ENCODE measurements around the gene HAUS7. TPM values are rescaled to one million over a fixed set of nuclear protein-coding genes. Genes with fewer than 3 reads are reported as not detected.

The HAUS7 gene
- total RNA-seq, 1 donor from 2014 or later, result 22.3 TPM

DNA sequence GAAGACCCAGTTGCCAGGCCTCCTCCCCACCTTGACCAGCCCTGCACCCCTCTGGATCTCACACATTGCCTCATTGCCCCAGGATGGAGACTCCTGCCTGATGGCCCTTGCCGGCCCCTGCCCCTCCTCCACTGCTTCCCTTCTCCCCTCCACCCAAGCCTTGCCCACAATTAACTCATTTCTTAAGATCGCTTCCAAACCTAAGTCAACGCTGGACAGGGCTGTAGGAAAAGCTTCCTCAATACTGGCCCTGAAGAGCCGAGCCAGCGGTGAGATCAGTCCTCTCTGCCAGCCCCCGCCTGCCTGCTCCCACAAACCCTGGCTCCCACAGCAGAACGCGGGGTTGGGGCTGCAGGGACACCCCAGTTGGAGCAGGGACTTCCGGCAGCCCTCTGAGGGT, 7.5 kb upstream of the HAUS7 start:
- no peak overlapping the region for H3K27ac Mint-ChIP-seq
- peaks cover 4% of the 10 kb centered on the region for H3K4me1 Mint-ChIP-seq (ENCODE audit: low read depth)
- TF ChIP-seq, protein P1, sequence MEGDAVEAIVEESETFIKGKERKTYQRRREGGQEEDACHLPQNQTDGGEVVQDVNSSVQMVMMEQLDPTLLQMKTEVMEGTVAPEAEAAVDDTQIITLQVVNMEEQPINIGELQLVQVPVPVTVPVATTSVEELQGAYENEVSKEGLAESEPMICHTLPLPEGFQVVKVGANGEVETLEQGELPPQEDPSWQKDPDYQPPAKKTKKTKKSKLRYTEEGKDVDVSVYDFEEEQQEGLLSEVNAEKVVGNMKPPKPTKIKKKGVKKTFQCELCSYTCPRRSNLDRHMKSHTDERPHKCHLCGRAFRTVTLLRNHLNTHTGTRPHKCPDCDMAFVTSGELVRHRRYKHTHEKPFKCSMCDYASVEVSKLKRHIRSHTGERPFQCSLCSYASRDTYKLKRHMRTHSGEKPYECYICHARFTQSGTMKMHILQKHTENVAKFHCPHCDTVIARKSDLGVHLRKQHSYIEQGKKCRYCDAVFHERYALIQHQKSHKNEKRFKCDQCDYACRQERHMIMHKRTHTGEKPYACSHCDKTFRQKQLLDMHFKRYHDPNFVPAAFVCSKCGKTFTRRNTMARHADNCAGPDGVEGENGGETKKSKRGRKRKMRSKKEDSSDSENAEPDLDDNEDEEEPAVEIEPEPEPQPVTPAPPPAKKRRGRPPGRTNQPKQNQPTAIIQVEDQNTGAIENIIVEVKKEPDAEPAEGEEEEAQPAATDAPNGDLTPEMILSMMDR (IDR thresholded peaks at IDR 0.05; ENCODE audit: unreplicated experiment), result no peak
- H3K9me3 Mint-ChIP-seq (ENCODE audit: low read depth), result peaks cover 4% of the 10 kb centered on the region
- H3K36me3 Mint-ChIP-seq (ENCODE audit: insufficient read depth), result no peaks in the 10 kb centered on the region
- no peak for DNase-seq (ENCODE audit: low spot score, unreplicated experiment)
- H3K27me3 Mint-ChIP-seq, result peaks cover 12% of the 10 kb centered on the region
- H3K4me3 Mint-ChIP-seq (ENCODE audit: low read depth), result no peak overlapping the region

DNA sequence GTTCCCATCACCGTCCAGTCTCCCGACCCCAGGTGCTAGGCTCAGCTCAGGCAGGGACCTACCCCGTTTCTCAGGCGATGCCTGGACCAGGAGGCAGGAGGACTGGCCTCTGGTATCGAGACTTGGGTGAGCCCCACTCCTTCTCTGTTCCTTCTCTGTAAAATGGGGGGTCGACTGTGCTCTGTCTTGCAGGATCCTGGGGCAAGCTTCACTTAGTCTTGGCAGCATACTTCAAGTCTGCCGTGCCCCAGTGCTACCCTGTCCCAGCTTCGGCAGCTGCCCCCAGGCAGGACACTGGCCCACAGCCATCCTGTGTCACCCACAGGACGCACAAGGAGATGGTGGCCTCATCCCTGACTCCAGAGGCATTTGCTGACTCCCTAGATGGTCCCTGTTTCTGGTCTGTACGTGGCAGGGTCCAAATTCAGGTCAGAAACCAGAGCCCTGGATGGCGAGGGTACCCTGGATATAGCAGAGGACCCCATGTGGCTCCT, 7.0 kb upstream of the HAUS7 start:
- H3K4me1 Mint-ChIP-seq (ENCODE audit: low read depth), result peaks cover 4% of the 10 kb centered on the region
- DNase-seq (ENCODE audit: low spot score, unreplicated experiment), result no peak
- no peak overlapping the region for H3K27ac Mint-ChIP-seq
- no peaks in the 10 kb centered on the region for H3K36me3 Mint-ChIP-seq (ENCODE audit: insufficient read depth)
- peaks cover 4% of the 10 kb centered on the region for H3K9me3 Mint-ChIP-seq (ENCODE audit: low read depth)
- H3K27me3 Mint-ChIP-seq, result peaks cover 12% of the 10 kb centered on the region
- TF ChIP-seq, protein P1 (IDR thresholded peaks at IDR 0.05; ENCODE audit: unreplicated experiment), result no peak
- H3K4me3 Mint-ChIP-seq (ENCODE audit: low read depth), result no peak overlapping the region

DNA sequence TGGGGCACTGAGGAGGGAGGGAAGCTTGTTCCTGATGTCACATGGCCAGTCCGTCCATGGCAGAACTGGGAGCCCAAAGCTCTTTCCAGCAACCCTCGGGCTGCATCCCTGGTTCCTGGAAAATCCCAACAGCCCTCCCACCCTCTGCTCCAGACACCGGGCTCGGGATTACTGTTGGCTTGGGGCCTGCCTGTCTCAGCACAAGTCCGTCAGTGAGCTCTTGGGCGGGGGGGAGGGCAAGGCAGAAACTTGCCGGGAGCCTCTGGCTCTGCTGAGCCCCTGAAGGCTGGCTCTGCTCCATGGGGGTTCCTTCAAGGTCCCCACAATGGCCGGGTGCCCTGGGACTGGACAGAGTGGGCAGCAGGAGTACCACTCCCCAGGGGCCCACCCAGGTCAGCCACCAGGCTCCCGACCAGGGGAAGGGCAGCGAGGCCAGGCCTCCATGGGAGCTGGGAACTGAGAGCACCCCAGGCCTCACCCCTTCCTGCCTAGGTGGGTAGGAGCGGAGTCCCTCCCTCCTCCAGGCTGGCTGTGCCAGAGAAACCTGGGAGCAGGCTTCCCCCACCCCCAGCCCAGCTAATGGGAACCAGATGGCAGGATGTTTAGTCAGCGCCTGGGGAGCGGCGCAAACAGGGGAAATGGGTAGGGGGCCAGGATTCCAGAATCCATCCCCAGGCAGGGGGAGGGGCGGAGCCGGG, 6.4 kb upstream of the HAUS7 start:
- TF ChIP-seq, protein P1 (IDR thresholded peaks at IDR 0.05; ENCODE audit: unreplicated experiment), result no peak

DNA sequence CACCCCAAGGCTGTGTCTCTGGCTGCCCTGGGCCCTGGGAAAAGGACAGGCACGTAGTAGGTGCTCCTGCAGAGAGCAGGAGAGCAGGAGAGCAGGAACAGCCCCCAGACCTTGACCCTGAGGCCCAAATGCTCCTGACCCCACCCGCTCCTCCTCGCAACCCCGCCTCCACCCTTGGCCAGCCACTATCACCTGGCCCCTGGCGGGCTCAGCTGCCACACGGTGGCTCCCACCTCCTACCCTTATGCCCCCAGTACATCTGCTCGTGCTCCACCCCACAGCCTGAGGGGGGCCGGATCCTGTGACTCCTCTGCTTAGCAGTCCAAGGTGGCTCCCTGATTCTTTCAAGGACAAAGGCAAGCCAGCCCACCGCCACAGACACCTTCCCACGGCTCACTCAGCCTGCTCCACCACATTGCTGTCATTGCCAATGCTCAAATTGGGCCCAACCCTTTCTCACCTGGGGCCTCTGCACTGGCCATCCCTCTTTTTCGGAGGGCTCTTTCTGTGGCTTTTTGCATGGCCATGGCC, 5.4 kb upstream of the HAUS7 start:
- H3K36me3 Mint-ChIP-seq (ENCODE audit: insufficient read depth), result no peaks in the 10 kb centered on the region
- no peak overlapping the region for H3K27ac Mint-ChIP-seq
- TF ChIP-seq, protein P1 (IDR thresholded peaks at IDR 0.05; ENCODE audit: unreplicated experiment), result no peak
- H3K27me3 Mint-ChIP-seq, result peaks cover 12% of the 10 kb centered on the region
- H3K9me3 Mint-ChIP-seq (ENCODE audit: low read depth), result peaks cover 4% of the 10 kb centered on the region
- H3K4me1 Mint-ChIP-seq (ENCODE audit: low read depth), result peaks cover 4% of the 10 kb centered on the region
- DNase-seq (ENCODE audit: low spot score, unreplicated experiment), result no peak
- no peak overlapping the region for H3K4me3 Mint-ChIP-seq (ENCODE audit: low read depth)

More for the DNA sequence above, 6.4 kb upstream of the HAUS7 start:
- Mint-ChIP-seq H3K4me1 (ENCODE audit: low read depth) (peaks cover 4% of the 10 kb centered on the region), H3K9me3 (ENCODE audit: low read depth) (peaks cover 4% of the 10 kb centered on the region), H3K36me3 (ENCODE audit: insufficient read depth) (no peaks in the 10 kb centered on the region), H3K27ac (no peak overlapping the region), H3K27me3 (peaks cover 12% of the 10 kb centered on the region), H3K4me3 (ENCODE audit: low read depth) (no peak overlapping the region)
- DNase-seq (ENCODE audit: low spot score, unreplicated experiment), result no peak

DNA sequence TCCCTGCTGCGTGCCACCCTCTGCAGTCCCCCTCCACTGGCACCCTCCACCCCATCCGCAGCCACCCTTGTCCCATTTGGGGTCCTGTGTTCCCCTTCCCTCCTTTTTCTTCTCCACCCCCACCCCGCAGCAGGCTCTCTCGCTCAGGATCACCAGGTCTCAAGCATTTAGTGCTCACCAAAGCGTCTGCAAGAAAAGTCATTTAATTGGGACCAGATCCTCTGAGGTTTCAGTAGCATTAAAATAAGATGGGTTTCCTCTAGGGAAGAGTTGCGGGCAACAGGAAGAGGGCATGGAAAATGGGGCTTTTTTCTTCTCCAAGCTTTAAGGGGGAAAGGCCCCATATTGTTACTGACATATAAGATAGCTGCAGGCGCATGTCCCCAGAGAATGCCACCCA, 4.9 kb upstream of the HAUS7 start:
- TF ChIP-seq, protein P1 (IDR thresholded peaks at IDR 0.05; ENCODE audit: unreplicated experiment), result no peak
- H3K27ac Mint-ChIP-seq, result no peak overlapping the region

More for the DNA sequence above, 4.9 kb upstream of the HAUS7 start:
- Mint-ChIP-seq H3K9me3 (ENCODE audit: low read depth) (peaks cover 4% of the 10 kb centered on the region), H3K27me3 (peaks cover 12% of the 10 kb centered on the region), H3K4me1 (ENCODE audit: low read depth) (peaks cover 4% of the 10 kb centered on the region), H3K4me3 (ENCODE audit: low read depth) (no peak overlapping the region), H3K36me3 (ENCODE audit: insufficient read depth) (no peaks in the 10 kb centered on the region)
- no peak for DNase-seq (ENCODE audit: low spot score, unreplicated experiment)
